ENCODE results near the gene TIFAB.

Gene TIFAB

DNA sequence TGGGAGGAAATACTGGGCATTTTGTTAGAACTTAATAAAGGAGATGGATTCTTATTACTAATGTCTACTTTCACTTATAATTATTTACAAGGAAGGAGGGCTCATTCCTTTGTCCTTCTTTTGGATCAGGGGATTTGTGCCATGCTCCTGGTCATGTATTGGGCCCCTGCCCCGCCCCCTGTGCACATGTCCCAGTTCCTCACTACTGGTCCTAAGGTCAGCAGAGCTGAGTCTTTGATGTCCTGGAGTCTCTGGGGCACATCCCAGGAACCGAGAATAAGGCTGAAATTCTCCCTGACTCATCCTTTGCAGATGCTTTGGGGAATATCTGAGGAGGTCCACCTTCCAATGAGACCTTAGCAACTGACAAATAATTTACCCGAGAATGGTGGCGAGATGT lies 19.6 kb upstream of the TIFAB start:
- H2AFZ ChIP-seq (ENCODE audit: low read length): no peak overlapping the region
- H3K9me2 ChIP-seq (ENCODE audit: low read depth, low read length): no peaks in the 10 kb centered on the region
- no peaks in the 10 kb centered on the region for H3K4me1 ChIP-seq (ENCODE audit: insufficient read depth, low read length, severe bottlenecking)
- H4K20me1 ChIP-seq (ENCODE audit: insufficient read depth, low read length): no peaks in the 10 kb centered on the region
- no peak overlapping the region for H3K9ac ChIP-seq (ENCODE audit: low read length)
- no peak overlapping the region for H3K27ac ChIP-seq (ENCODE audit: low read depth, low read length, poor library complexity, severe bottlenecking)
- peaks cover 3% of the 10 kb centered on the region; the same call in 1 of the 2 replicates for H3K27me3 ChIP-seq (ENCODE audit: insufficient read depth, low read length)
- H3K9me3 ChIP-seq (ENCODE audit: low read length): no peaks in the 10 kb centered on the region
- no peaks in the 10 kb centered on the region for H3F3A ChIP-seq (ENCODE audit: insufficient read depth, low read length)
- TF ChIP-seq CTCF (IDR thresholded peaks at IDR 0.05; ENCODE audit: low read length): no peak
- TF ChIP-seq EZH2 (IDR thresholded peaks at IDR 0.05; ENCODE audit: borderline replicate concordance, low read length): no peak
- no peaks in the 10 kb centered on the region for H3K79me2 ChIP-seq (ENCODE audit: insufficient read depth, low read length)
- H3K4me2 ChIP-seq (ENCODE audit: low read length): no peak overlapping the region
- H3K36me3 ChIP-seq (ENCODE audit: insufficient read depth, low read length): no peaks in the 10 kb centered on the region
- no peak overlapping the region for H3K4me3 ChIP-seq (ENCODE audit: low read depth, low read length, poor library complexity, severe bottlenecking)

DNA sequence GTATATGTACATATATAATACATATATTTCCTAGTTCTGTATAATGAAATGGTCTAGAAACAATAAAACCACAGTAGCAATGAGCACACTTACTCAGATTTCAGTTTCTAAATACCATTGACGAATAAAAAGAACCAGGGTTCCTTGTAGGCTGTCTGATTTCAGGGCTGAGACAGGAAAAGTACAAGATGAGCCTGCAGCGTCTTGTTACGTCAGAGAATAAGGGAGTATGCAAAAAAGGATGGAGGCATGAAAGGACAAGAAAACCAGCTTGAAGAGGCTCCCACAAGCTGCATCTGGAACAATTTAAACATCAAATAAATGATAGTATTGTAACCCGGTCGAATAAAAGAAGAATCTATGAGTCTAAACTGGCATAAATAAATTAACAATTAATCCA lies 17.8 kb upstream of the TIFAB start:
- Histone ChIP-seq H2AFZ (ENCODE audit: low read length) (no peak overlapping the region), H3K27ac (ENCODE audit: low read depth, low read length, poor library complexity, severe bottlenecking) (no peak overlapping the region), H4K20me1 (ENCODE audit: insufficient read depth, low read length) (no peaks in the 10 kb centered on the region), H3K9me2 (ENCODE audit: low read depth, low read length) (no peaks in the 10 kb centered on the region), H3K36me3 (ENCODE audit: insufficient read depth, low read length) (no peaks in the 10 kb centered on the region), H3K79me2 (ENCODE audit: insufficient read depth, low read length) (no peaks in the 10 kb centered on the region), H3K9ac (ENCODE audit: low read length) (no peak overlapping the region), H3K4me3 (ENCODE audit: low read depth, low read length, poor library complexity, severe bottlenecking) (no peak overlapping the region), H3K4me1 (ENCODE audit: insufficient read depth, low read length, severe bottlenecking) (no peaks in the 10 kb centered on the region), H3K4me2 (ENCODE audit: low read length) (no peak overlapping the region), H3K27me3 (ENCODE audit: insufficient read depth, low read length) (peaks cover 2% of the 10 kb centered on the region; the same call in 1 of the 2 replicates), H3K9me3 (ENCODE audit: low read length) (no peaks in the 10 kb centered on the region), H3F3A (ENCODE audit: insufficient read depth, low read length) (no peaks in the 10 kb centered on the region)
- no peak for TF ChIP-seq EZH2 (IDR thresholded peaks at IDR 0.05; ENCODE audit: borderline replicate concordance, low read length)
- TF ChIP-seq CTCF (IDR thresholded peaks at IDR 0.05; ENCODE audit: low read length): no peak

DNA sequence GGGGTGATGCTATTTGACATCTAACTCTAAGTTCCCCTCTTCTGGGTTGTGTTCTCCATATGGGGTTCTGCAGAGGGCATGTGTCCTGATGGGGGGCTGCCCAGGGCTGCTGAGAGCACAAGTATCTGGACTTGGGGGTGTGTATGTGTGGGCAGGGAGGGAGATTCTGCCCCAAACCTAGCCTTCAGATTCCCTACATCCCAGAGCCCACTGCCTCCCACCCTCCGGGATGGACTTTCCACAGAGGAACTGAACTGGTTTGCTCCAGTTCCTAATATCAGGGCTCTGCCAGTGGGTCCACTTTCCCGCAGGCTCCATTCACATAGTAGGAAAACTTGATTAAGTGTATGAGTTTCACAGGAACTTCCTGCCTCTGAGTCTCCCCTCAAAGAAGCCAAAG lies 16.4 kb upstream of the TIFAB start:
- no peaks in the 10 kb centered on the region for H3K79me2 ChIP-seq (ENCODE audit: insufficient read depth, low read length)
- H3K4me1 ChIP-seq (ENCODE audit: insufficient read depth, low read length, severe bottlenecking): no peaks in the 10 kb centered on the region
- H3K9me2 ChIP-seq (ENCODE audit: low read depth, low read length): no peaks in the 10 kb centered on the region
- H2AFZ ChIP-seq (ENCODE audit: low read length): no peak overlapping the region
- H3K4me2 ChIP-seq (ENCODE audit: low read length): no peak overlapping the region
- TF ChIP-seq CTCF (IDR thresholded peaks at IDR 0.05; ENCODE audit: low read length) (no peak), EZH2 (IDR thresholded peaks at IDR 0.05; ENCODE audit: borderline replicate concordance, low read length) (no peak)
- no peaks in the 10 kb centered on the region for H3K36me3 ChIP-seq (ENCODE audit: insufficient read depth, low read length)
- no peaks in the 10 kb centered on the region for H3K9me3 ChIP-seq (ENCODE audit: low read length)
- H3K9ac ChIP-seq (ENCODE audit: low read length): no peak overlapping the region
- H3K4me3 ChIP-seq (ENCODE audit: low read depth, low read length, poor library complexity, severe bottlenecking): no peak overlapping the region
- H3K27ac ChIP-seq (ENCODE audit: low read depth, low read length, poor library complexity, severe bottlenecking): no peak overlapping the region
- H4K20me1 ChIP-seq (ENCODE audit: insufficient read depth, low read length): no peaks in the 10 kb centered on the region
- H3F3A ChIP-seq (ENCODE audit: insufficient read depth, low read length): no peaks in the 10 kb centered on the region
- H3K27me3 ChIP-seq (ENCODE audit: insufficient read depth, low read length): no peaks in the 10 kb centered on the region; the same call in 1 of the 2 replicates

All from OCI-LY1 (cell line).